ENCODE results near the gene DFFB.

DFFB gene

DNA sequence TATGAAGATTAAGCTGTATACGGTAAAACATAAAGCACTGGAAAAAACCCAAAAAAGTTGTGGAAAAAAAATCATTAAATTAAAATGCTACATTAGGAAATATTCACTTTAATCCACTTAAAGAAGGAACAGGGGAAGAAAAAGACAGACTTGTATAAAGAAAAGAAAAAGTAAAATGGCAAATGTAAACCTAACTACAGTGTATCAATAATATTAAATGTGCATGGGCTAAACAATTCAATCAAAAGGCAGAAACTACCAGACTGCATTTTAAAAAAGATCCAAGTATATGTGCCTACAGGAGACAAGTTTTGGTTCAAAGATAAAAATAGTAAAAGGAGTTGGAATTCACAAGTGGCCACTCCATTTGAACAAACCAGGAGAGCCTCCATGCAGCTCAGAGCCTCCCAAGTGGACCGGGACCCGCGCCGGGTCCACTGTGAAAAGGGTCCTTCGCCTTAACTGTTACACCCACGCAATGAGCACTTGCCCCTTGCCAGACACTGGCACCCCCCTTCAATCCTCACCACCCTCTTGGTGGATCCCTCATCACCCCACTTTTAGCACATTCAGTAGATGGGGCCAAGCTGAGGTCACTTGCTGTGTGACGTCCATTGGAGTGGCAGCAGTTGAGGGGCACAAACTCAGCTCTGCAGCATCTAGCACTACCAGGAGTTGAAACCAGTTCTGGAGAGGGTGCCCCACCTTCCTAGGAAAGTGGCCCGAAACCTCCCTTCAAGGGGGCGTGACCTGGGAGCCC lies 41.9 kb downstream of the DFFB start:
- DNase-seq, result no peak

DNA sequence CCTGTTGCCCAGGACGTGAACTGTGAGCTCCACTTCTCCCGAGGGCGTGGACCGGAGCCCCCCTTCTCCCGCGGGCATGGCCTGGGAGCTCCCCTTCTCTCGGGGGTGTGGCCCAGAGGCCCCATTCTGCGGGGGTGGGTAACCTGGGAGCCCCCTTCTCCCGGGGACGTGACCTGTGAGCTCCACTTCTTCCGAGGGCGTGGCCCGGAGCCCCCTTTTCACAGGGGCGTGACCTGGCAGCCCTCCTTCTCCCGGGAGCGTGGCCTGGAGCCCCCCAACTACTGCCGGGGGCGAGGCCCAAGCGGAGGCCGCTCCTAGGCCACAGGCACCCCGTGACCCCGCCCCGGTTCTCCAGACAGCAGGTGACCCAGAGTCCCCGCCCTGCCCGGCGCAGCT lies 42.5 kb downstream of the DFFB start:
- DNase-seq, result no peak

DNA sequence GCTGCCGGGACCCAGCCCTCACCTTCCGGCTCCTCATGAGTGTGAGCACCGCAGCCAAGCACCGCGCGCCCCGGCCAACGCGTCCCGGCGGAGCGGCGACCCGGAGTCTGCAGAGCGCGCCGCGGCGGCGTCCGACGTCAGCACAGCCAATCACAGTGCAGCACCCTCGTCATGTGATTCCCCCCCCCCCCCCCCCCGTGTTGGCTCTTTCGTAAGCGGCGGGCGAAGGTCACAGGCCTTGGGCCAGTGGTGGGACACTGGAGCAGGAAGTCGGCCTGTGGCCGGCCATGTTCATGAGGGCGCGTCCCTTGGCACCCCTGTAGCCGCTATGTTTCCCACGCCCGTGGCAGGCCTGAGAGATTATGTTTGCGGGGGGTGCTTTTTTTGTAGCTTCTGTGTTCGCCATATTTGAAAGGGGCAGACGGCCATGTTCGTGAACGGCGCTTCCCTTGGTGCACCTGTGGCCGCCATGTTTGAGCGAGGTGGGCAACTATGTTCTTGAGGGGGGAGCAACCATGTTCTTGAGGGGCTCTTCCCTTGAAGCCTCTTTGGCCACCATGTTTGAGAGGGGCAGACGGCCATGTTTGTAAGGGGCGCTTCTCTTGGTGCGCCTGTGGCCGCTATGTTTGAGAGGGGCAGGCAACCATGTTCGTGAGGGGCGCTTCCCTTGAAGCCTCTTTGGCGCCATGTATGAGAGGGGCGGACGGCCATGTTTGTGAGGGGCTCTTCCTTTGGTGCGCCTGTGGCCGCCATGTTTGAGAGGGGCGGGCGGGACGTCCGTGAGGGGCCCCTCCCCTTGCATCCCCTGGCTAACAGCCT lies 43.1 kb downstream of the DFFB start, which contains the start of gene C1orf174:
C1orf174 (minus strand) TSS at position 123 of the 819 bp plus-strand sequence; CDS start at position 37, 86 bp downstream.
- DNase-seq, result peak; percentile 92

DNA sequence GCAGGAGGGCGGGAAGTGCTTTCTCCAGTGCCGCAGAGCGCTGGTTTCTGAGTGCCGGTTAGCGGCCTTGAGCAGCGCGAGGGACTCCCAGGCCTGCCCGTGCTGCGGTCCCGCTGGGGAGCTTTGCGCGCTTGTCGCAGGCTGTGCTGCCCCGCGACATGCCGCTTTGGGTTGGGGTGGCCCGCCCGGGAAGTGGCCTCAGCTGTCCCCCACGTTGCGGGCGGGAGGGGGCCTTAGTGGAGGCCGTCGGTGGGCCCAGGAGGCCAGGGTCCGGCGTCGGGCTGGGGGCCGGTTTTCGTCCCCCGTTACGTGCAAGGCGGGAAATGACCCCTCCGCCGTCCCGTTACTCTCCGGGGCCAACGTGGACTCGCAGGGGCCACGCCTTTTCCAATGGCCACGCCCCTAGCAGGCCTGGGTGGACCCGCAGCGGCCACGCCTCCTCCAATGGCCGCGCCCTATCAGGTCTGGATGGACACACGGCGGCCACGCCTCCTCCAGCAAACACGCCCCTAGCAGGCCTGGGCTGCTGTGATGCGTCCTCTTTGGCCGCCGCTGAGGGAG lies 43.8 kb downstream of the DFFB start:
- DNase-seq, result peak; percentile 67

DNA sequence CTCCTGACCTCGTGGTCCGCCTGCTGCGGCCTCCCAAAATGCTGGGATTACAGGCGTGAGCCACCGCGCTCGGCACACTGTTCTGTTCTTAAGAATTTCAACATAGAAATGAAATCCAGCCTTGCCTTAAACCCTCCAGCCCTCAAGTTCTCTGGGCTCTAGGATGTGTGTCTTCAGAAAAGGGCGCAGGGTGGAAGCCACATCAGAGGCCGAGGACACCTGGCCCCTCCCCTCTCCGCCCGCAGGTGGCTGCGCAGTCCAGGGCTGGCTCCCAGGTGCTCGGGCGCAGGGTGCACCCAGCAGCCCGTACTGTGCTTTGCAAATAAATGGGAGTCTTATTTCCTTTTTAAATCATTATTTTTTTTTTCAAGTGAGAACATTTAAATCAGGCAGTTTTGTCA lies 44.8 kb downstream of the DFFB start:
- no peak for DNase-seq

DNA sequence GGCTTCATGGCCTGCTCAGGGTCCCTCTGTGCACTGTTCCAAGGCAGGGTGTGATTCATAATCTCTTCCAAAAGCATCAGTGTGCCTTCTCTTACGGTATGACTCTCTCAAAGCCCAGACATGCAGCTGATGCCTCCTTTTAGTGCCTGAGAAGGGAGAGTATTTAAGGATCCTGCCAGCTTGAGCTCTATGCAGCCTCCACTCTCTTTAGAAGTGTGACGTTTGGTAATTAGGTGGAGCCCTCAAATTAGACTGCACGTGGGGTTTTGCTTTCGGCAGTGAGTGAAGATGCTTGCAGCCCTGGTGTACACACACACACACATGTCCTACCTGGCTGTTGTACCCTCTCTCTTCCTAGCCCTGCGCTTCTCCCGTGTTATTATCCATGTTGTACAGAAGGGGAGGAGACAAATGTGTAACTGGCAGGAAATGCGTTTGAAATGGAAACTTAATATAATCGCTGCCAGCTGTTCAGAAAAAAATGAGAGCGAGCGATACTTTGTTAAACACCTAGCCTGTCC lies 45.4 kb downstream of the DFFB start:
- DNase-seq, result no peak

DNA sequence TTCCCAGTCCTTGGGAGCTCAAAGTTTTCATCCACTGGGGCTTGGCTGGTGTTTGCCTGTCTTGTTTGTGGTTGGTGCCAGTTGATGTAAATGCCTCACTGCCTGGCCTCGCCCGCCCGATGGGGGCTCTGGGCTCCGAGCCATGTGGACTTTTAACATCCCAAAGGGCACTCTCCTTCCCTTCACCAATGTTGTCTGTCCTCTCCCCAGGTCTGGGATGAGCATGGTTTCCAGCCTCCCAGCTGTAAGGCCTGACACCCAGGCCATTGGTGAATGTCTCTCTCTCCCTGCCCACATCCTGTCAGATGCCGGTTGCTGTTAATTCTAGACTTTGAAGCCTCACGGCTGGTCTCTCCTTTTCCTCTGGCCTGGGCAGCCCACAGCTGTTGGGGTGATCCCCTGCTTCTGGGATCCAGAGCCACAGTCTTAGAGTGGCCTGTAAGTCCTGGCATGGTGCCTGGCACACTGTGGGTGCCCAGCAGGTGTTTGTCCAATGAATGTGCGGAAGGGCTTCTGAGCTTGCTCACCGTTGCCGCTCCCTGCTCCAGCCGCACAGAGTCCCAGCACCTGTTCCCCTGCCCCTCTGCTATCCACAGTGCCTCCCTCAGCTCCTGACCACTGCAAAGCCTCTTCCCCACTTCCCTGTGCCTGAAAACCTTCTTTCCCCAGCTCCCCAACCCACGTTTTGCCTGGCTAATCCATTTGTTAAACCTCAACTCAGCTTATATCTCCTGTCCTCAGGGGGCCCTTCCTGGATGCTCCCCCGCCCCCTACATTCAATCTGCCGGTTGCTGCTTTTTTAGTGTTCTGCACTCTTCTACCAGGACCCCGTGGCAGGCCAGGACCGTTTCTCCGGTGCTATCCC lies 46.1 kb downstream of the DFFB start:
- DNase-seq, result no peak

DNA sequence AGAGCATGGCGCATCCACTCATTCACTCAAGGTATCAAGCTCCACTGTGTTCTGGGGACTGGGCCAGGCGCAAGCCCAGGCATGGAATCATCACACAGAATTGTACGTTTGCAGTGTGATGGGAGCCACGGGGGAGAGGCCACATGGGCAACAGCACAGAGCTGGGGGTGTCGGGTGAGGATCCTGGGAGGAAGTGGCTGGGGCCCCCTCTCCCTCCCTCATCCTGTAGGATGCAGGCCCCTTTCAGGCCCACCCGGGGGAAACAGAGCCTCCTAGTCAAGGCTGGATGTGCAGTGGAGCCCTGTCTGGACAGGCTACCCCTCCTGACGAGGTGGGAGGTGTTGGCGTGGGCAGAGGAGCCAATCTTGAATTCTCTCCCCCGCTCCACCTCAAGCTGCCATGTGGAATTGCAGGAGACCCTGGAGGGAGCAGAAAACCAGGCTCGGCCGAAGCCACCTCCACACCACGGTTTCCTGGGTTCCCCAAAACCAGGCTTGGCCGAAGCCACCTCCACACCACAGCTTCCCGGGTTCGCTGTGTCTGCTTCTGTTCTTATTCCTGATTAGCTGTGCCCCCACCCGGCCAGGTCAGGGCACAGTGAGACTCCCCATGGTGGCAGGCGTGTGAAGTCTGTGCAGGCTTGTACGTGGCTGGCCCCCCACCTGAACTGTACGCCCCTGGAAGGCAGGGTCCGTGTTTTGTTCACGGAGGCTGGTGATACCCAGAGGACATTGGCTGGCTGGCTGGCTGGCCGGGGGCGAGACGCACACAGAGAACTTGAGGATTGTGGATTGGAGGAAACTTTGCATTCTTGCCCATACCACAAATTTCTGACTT lies 46.9 kb downstream of the DFFB start:
- DNase-seq, result no peak

DNA sequence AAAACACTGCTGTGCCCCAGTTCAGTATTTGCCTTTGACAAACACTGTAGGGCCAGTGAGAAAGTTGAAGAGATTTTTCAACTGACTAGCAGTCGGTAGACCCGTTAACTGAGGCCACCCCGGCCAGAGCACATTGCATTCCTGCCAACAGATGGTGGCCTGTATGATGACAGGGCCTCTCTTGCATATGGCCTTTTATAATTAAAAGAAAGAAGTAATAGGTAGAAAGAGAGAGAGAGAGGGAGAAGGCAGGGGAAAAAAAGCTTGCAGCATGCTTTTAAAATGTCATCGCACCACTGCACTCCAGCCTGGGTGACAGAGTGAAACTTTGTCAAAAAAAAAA lies 47.5 kb downstream of the DFFB start:
- no peak for DNase-seq

DNA sequence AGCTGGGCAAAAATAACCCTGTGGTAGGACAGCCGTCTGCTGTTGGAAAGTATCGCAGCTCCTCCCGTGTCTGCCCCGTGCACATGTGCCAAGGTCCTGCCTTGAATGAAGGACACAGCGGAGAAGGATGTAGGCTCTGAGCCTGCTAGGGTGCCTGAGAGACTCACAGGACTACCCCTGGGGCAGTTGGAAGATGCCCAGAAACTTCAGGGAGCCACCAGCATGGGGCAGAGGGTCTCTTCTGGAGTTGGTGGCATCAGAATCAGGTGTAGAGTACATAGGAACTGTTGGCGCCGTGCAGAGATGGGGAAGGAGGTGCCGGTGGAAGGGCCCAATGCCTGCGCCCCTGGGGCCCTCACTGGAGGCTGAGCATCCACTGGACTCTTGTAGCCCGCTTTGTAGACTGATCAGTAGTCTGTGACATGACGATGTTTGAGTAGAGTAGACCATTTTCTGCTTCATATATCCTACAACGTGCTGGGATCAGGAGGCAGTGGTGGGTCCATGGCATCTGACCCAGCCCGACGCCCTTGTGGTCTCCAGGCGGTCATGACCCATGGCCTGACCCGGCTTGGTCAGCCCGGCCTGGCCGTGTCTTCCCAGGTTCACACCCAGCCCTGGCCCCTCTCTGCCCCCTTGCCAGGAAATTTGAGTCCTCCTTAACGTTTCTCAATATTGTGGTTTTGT lies 48.1 kb downstream of the DFFB start:
- DNase-seq, result no peak

DNA sequence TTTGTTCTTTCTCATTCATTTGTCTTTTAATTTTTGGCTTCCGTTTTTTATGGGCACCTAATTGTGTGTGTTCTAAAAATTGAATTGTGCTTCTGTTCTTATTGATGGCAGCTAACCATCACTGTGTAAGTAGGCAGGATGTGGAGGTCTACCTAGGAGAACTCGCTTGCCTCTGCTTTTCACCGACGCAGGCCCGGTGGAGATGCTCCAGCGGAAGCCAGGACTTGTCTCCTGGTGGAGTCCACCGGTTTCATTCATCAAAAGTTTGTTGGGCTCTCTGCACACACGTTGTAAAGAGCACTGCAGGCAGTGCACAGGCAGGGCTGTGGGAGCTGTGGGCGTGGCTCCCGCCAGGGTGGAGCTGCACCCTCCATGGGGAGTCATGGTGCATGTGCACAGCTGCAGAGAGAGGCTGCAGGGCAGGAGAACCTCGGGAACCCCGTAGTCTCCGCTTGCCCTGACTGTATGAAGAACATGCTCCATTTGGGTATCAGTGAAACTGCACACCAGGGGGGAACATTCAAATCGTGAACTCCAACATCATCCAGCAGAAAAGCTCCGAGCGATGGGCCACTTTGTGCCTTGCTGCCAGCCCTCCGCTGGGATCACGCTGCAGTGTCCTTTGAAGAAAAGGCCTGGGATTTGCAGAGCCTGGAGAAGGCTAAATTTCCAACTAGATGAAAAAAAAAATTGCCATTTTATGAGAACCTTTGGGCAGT lies 48.8 kb downstream of the DFFB start:
- no peak for DNase-seq

DNA sequence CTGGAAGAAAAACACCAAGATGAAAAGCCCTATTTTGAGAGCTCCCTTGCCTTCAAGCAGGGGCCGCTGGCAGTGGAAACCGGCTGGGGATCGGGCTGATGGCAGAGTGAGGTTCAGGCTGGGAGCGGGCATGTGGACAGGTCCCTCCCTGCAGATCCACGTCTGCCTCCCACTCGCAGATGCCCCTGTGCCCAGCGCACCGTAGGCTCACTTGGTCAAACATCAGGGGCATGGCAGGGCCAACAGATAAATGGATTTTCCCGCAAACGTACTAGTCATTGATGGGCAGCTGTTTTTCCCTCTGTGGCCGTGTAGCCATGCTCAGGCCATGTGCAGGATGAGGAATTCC lies 49.4 kb downstream of the DFFB start:
- DNase-seq, result no peak

DNA sequence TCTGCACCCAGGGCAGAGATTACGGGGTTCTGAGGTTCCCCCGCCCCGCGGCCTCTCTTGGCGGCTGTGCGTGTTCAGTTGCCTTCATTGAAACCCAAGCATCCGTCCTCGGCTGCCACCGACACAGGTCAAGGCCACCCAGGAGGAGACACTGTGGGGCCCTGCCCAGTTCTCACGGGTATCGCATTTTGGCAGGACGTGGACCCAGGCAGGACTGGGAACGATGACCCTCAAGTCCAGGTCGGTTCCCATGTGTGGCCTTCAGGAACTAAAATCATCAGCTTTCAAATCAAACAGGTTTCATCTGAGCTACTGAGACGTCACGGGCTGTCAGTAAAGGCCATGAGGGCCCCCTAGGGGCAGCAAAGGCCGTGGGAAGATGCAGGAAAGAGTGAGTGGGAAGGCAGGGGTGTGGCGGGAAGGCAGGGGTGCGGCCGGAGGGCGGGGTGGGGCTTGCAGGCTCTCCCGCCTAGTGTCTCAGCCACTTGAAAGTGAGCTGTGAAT lies 49.8 kb downstream of the DFFB start:
- no peak for DNase-seq

DNA sequence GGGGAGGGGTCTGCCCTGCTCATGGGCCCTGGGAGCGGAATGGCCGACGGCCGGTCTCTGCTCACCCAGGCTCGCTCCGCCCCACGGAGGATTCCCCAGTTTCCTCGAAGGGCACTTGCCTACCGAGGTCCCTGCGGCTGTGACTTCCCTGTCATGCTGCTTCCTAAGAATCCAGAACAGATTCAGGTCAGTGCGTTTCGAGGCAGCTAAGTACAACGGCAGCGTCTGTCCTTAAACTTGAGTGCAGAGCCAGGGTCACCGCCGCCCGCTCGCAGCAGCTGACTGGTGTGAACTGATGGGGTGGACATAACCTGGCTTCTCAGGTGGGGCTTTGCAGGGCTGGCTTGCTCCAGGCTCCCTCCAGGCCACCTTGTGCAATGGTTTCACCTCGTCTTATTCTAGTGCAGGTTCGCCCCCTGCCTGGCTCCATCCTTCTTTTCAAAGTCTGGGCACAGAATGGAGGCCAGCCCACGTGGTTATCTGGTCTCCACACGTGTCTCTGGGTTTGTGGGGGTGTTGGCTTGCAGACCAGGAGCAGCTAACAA lies 50.4 kb downstream of the DFFB start:
- DNase-seq, result no peak

DNA sequence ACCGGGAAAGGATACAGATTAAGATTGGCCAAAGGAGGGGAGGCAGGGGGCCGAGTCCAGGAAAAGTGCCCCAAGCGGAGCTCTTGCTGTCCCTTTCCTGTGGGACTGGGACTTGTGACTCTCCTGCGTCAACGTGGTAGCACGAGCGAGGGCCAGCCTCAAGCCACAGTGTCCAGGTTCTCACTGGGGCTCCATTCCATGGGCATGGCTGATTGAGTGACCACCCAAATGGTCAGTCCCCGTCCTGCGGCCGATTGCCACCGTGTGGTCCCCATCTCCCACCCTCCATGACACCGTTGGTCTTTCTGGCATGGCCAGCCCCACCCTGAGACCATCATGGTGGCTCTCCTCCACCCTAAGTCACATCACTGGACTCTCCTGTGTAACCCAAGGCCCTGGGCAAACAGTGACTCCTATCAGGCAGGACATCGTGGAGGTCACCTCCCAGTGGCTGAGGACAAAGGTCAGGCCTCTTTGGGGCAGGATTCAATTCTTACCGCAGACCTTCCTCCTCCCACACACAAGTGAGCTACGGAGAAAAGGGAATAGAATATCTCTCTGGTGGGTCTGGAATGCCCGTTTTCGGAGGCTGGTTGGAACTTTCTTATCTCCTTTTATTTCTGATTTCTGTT lies 51.7 kb downstream of the DFFB start:
- DNase-seq, result no peak

DNA sequence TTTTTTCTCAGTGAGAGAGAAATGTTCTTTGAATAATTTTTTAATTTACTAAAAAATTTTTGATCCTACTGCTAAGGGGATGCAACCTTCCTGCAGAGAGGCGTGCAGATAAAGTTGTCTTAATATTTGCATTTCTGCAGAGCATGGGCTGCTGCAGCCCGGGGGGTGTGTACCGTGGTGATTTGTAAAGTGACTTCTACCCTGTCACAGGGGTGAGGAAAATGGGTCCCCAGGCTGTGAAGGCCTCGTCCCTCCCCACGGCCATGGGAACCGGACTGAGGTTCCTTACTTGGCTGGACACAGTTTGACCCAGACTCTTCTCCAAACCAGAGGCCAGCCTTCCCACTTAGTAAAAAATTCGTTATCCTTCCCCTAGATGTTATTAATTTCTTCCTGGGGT lies 52.3 kb downstream of the DFFB start:
- DNase-seq, result no peak

DNA sequence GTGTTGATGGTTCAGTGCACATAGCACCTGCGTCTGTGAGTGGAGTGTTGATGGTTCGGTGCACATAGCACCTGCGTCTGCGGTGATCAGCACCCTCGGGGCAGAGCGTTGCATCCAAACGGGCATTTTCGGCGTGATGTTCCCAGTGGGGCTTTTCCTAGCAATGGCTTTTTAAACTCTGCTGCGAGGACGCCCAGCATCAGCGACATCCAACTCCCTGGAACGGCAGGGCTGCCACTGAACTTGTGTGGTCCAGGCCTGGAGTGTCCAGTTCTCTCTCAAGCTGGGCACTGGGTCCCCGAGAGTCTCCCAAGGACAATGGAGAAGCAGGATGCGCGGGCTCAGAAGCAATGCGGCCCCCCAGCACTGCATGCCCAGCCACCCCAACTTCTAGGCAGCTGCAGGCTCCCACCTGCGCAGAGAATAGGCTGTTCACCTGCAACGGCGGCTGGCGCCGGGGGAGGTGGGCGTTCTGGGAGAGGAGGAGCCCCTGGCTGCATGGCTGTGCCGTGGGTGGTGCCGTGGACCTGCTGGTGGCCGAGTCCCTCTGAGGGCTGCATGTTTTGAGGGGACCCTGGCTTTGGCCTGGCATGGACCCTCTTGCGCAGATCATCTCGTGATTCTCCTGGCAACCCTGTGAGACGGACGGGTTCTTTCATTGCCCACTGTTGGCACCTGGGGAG lies 52.9 kb downstream of the DFFB start:
- DNase-seq, result no peak

DNA sequence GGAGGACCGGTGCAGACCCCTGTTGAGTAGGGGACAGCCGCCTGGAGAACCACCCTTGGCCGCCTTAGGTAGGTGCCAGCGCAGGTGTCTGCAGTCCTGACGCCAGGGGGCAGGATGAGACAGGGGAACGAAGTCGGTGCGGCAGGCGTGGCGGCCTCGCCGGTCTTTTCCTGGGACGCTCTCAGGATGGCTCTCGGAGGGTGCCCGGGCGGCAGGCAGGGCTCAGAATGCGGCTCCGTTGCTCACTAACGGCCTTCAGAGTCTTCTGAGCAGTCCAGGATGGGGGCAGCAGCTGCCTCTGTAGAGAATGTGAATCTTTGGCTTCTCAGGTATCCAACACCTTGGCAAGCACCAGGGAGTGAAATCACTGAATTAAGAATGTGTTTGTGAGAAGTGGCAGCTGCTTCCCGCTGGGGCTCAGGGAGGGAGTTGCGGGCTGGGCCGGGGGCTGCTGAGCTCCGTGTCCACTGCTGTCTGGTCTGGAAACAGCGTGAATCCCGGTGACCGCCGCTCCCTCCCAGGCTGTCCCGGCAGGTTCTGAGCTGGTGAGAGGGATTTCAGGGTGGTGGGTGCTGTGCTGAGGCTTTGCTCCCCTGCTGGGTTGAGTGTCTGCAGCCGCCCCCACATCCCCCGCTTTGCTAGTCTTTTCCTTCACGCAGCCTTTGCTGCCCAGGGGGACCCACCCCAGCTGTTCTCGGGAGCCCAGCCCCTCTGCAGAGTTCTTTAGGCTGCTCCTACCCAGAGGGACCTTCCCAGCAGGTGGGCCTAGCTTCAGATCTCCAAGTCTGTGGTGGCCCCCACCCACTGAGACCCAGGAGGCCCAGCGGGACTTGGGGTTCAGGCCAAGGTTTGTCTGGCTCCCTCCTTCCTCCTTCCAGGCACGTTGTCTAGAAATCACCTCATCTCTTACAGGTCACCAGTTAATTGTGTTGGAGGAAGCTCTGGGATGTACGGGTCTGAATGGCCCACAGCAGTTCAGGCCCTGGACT lies 53.9 kb downstream of the DFFB start:
- DNase-seq, result peak; percentile 70

Measured in effector CD4-positive, alpha-beta T cell (primary cell).